A673 (cell line): ENCODE results near the gene ITGAV.

Experiments
- EZH2 ChIP-seq: fragments of 200-600 bp; sonication (generic); IDR thresholded peaks from 2 replicates; pipeline ENCODE4 v1.6.1; 2017; ENCODE audit warnings: borderline replicate concordance, low read depth, mild to moderate bottlenecking, mixed read lengths, antibody characterized with exemption, low read length; ENCODE audit not compliant: poor library complexity, severe bottlenecking
- TF ChIP-seq, protein P1 (sequence below): fragments of 300-800, 200-600 bp; sonication (generic); conservative IDR thresholded peaks from 2 replicates; pipeline ENCODE4 v1.5.1; 2017; ENCODE audit warnings: low read depth, mild to moderate bottlenecking, antibody characterized with exemption, low read length, moderate library complexity, mixed read lengths

- TF ChIP-seq, protein P1, sequence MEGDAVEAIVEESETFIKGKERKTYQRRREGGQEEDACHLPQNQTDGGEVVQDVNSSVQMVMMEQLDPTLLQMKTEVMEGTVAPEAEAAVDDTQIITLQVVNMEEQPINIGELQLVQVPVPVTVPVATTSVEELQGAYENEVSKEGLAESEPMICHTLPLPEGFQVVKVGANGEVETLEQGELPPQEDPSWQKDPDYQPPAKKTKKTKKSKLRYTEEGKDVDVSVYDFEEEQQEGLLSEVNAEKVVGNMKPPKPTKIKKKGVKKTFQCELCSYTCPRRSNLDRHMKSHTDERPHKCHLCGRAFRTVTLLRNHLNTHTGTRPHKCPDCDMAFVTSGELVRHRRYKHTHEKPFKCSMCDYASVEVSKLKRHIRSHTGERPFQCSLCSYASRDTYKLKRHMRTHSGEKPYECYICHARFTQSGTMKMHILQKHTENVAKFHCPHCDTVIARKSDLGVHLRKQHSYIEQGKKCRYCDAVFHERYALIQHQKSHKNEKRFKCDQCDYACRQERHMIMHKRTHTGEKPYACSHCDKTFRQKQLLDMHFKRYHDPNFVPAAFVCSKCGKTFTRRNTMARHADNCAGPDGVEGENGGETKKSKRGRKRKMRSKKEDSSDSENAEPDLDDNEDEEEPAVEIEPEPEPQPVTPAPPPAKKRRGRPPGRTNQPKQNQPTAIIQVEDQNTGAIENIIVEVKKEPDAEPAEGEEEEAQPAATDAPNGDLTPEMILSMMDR: no peak
- TF ChIP-seq EZH2: no peak
These were observed 101.4 kb downstream of the ITGAV start for GRCh38 chr2:186691231-186691630.
